HG02610 (cell line): ENCODE measurements around the gene CPD.
"Not testable (repeated sequence)": the region's sequence is repeated elsewhere in the genome, so short reads cannot be mapped to it uniquely, and the experiment has no call there.

Source experiments
- ATAC-seq: cut with Tn5 transposase; IDR thresholded peaks from one replicate; pipeline ENCODE4 v1.9.1; 2021; ENCODE audit warnings: mild to moderate bottlenecking, moderate library complexity; ENCODE audit not compliant: unreplicated experiment

CPD gene

DNA sequence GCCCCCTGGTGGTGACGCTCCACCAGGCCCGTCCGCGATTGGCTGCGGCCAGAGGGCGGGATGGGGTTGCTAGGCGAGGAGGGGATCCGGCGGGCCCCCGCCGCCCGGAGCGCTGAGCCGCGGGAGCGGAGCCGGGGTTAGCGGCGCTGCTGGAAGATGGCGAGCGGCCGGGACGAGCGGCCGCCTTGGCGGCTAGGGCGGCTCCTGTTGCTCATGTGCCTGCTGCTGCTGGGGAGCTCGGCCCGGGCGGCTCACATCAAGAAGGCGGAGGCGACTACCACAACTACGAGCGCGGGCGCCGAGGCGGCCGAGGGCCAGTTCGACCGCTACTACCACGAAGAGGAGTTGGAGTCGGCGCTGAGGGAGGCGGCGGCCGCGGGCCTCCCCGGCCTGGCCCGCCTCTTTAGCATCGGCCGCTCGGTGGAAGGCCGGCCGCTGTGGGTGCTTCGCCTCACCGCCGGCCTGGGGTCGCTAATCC lies at the start of gene CPD:
Gene CPD, plus strand, starts transcription at position 103 of the 478 bp plus-strand sequence. Its CDS starts 54 bp downstream, at position 157.
- ATAC-seq = peak; percentile 88

DNA sequence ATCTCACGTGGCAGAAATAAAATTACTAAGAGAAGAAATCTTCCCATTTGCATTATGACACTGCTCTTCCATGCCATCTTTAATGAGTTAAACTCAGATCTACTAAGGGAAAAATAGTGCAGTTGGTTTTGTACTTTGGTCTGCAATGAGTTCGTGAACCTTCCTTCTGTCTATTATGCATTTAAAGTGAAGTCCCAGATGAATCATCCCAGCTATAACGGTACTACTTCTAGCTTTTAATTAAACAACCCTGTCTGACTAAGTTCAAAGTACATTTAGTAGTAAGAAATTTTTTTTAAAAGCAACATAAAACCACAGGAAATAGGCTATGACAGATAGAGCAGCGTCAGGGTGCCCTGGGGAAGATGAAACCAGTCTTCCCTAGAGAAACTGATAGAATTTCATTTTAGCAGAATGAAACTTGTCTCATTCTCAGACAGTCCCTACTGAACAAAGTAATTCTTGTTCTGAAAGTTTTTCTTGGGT lies 46.6 kb upstream of the CPD start:
- peak; percentile 66 for ATAC-seq

DNA sequence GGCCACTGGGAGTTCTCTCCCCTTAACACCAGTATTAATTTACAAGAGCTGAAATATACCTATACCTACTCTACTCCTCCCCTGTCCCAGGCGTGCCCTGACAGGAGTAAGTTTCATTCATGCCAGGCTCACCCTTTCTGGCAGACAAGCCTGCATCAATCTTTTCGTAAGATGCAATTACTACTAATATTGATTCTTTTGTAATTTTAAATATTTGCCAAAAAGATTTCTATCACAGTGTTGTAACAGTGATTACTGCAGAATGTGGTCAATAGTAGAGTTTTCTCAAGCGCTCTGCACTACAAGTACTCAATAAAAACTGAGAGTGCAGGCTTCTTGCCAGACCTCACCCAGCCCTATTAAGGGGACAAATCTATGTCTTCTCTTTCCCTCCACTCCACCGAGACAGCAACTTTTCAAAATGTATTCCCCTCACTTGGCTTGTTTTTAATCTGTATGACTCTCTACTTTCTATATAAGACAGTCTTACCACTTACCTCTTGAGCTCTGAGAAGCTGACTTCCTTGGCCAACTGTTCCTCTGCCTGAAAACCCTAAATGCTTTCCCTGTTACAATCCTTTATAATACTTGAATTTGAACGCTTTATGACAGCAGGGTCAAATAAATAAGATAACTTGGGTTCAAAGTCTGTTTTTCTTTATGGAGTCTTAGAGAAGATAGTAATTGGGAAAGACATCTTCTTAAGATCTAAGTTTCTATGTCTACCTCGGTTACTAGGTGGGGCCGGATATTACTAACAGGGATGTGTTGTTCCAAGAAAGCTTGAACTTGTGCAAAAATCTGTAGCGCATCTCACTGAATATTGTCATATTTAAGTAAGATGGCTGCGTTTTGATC lies 45.0 kb upstream of the CPD start, which contains the start of gene TMIGD1:
Gene TMIGD1, minus strand, starts transcription at position 555 of the 858 bp plus-strand sequence. CDS start 1,924 bp downstream, outside the sequence.
- ATAC-seq = no peak

DNA sequence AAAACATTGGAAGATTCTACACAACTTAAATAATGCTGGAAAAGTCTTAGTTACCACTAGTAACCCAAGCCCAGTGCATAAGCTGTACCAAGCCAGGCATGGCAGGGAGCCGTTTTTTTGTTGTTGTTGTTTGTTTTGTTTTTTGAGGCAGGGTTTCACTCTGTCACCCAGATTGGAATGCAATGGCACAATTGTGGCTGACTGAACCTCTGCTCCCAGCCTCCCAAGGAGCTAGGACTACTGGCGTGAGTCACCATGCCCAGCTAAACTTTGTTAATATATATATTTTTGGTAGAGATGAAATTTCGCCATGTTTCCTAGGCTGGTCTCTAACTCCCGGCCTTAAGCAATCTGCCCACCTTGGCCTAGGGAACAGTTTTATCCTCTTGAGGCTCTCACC lies 44.3 kb upstream of the CPD start:
- ATAC-seq = no peak

DNA sequence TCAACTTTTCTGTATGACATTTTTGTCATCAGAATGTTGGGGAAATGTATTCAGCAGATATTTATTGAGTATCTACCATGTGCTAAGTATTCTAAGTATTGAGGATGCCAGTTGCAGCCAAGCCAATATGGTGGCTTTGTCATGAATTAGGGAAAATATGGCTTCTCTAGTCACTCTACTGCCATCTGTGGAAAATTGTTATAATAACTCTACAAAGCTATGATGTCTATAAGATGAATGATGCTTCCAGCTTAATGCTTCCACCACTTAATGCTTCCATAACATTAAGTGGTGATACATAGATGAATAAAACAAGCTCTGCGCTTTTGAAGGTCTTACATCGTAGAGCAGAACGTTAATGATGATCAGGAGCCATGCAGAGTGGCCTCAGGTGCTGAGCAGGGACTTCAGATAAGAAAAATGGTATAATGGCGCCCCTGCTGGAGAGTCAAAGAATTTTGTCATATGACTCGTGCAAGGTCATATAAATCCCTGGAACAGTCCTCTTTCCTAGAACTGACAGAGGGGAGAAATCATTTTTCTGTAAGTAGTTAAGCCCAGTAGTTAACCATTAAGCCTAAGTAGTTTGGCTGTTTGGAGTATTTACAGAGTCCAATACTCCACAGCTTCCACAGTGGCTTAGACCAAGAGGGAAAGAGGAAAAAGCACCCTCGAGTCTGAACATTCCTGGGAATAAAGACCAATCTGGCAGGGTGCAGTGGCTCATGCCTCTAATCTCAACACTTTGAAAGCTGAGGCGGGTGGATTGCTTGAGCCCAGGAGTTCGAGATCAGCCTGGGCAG lies 42.2 kb upstream of the CPD start:
- ATAC-seq = no peak

DNA sequence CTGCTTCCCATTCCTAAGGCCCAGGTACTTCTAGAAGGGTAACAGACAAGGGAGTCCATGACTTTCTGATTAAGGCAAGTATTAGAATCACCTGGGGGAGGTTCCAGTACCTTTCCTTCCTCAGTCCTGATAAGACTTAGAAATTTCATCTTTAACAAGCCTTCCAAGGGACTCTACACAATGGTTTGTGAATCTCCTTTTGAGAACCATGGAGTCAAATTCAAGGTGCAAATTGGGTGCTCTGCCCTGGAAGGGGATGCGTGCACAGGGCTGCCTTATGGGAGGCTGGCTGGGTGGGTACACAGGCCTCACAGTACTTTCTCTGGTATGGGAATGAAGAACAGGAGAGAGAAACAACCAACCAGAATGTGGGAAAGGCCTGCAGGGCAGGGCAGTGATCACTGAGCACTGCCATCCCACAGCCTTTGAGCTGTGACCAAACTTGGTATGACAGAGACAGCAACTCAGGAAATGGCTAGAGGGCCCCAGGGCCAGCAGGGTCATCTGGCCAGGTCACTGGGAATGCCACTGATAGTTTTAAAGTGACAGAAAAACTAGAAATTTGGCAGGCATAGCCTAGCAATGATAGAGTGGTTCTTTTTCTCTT lies 41.2 kb upstream of the CPD start:
- no peak for ATAC-seq

DNA sequence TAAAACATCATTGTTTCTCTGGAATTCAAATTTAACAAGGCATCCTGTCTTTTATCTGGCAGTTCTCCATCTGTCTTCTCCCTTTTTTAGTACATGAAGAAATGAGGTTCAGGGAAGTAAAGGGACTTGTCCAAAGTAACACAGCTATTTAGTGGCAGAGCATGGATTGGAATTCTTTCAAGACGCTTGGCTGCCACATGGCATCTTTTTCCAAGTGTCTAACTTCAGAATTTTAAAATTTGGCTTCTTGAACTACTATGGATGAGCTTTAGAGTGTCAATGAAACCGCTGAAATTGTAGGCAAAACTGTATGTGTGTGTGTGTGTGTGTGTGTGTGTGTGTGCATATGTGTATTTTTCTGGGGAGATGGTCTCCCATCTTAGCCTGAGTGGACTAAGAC lies 39.6 kb upstream of the CPD start:
- no peak for ATAC-seq

DNA sequence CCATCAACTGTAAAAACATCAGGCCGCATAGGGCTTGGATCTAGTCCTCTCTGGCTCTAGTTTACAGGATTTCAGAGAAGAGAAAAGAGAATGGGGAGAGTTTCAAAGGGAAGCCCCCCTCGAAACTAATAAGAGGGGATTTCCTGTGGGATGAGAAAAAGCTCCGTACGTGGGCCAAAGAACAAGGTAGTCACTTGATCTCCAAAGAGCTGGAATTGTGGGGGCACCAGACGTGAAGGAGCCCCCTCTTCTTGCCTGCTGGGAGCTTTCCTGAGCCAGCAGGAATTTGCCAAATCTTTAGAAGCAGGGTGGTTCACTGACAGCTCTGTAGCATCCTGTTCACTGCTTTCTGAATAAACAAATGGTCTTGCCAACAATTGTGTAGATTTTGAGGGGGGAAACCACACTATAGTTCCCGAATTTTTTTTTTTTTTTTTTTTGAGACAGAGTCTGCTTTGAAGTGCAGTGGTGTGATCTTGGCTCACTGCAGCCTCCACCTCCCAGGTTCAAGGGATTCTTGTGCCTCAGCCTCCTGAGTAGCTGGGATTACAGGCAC lies 37.8 kb upstream of the CPD start:
- no peak for ATAC-seq

DNA sequence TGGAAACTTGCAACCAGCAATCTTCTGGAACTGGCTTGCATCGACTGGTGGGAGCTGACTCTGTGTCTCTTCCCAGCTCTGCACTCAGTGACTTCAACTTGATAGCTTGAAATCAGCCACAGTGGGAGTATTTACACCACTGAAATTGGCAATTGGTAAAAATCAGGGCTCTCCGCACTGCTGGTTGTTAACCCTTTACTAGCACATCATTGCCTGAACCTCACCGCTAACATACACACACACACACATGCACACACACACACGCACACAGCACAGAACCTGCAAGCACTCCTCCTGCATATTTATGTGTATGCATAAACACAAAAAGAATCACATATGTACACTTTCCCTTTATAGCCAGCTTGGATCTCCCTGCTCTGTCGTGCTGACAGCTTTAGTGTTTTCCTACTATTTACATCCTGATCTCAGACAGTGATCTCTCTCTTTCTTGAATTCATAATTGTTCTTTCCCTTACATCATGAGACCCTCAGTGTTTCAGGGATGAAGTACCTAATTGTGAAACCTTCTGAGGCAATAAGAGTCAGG lies 37.0 kb upstream of the CPD start:
- no peak for ATAC-seq

DNA sequence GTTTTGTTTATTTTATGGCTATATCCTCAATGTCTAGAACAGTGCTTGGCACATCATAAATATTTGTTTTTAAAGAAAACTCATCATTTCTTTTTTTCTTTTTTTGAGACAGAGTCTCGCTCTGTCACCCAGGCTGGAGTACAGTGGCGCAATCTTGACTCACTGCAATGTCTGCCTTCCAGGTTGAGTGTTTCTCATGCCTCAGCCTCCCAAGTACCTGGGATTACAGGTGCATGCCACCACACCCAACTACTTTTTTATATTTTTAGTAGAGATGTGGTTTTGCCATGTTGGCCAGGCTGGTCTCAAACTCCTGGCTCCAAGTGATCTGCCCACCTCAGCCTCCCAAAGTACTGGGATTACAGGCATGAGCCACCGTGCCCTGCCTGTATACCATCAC lies 35.5 kb upstream of the CPD start:
- ATAC-seq = not testable (repeated sequence)

DNA sequence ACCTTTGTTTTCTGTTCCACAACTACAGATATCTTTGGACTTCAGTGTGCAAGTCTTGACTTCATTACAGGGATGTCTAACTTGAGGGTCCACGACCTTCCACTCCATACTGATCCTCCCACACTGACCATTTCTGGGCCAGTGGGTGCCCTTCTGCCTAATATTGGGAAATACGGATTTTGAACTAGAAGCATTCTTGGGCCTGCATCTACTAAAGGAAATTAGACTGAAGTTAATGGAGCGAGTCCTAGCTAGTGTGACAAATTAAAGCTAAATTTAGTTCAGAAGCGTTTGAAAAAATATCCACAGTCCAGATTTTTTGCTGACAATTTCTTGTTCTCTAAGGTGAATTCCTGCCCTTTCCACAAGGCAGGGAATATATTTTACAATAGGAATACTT lies 34.9 kb upstream of the CPD start:
- ATAC-seq = no peak

DNA sequence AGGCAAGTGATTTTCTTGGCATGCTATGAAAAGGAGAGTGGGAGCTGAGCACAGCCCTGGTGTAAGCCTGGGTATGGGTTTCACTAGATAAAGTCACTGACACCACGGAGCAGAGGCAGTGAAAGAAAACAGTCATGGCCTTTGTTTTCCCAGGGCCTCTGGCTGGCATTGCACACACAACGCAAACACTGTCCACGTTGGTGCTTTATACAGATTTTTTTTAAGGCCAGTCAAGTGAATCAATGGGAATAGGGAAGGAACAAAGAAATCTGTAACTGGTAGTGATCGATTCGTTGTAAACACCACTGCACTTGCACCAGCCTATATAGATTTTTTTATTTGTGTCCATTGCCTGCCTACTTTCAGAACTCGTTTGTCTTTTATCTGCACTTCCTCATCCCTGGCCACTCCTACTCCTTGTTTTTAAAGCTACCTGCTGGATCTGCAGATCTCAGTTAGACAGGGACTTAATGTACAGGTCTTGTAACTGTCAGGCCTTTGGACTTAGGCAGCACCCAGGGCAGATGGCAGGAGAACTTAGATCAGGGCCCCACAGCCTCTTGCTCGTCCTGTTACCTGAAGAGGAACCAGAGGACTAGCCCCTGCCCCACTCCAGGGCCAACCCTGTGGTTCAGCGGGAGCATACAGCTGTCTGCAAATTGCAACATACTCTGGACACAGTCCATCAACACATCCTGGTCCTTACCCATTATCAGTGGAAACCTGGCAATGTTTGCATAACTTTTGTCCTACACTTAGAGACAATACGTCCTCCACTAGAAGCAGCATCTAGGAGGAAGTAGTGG lies 34.2 kb upstream of the CPD start:
- no peak for ATAC-seq

DNA sequence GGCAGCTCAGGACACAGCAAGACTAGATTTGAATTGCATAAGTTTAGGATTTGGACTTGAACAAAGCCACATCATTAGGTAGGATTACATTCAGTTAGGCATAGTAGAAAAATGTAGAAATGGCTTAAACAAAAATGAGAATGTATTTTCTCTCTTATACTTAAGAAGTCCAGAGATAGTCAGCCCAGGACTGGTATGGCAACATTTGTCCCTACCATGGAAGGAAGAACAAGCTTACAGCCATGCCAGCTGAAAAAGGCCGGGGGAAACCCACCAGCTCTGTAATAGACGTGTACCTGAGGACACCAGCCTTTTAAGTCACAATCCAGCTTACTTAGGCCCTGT lies 33.7 kb upstream of the CPD start:
- ATAC-seq = no peak

DNA sequence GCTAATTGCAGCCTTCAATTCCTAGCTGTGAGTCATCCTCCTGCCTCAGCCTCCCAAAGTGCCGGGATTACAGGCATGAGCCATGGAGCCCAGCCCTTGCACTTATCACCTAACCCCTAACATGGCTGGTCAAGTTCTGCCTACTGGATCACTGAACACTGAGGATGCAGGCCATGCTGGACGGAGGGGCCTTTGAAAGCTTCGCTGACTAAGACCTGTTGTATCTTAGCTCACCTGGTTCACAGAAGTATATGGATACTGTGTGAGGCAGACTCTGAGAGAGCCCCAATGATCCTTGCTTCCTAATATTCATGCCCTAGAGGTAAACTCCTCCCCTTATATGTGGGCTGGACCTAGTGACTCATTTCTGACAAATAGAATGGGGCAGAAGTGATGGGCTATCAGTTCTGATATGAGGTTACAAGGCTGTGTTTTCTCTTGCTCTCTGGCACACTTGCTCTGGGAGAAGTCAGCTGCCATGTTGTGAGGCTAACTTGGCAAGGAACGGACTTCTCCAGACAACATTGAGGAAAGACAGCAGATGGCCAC lies 33.1 kb upstream of the CPD start:
- peak; percentile 65 for ATAC-seq

DNA sequence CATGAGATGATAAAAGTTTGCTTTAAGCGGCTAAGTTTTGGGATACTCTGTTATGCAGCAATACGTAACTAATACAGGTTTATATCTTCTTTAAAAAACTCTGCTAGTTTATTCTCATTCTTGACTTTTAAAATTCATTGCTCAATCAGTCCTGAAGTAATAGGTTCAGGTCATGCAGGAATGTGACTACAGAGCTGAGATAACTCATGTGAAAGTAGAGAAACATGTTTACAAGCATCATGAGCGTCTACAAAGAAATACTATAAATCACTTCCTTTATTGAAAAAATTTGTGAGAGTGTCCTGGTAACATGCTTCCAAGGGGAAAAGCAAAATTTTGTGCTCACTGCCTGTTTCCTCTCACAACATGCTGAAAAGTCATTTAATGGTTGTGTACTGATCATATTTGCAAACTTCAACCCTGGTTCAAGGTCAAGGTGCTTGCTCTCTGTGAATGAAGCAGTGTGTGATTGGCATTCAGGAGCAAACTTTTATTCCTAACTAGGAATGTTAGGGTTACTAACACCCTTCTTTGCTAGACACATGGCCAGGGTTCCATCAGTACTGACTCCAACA lies 32.4 kb upstream of the CPD start:
- no peak for ATAC-seq

DNA sequence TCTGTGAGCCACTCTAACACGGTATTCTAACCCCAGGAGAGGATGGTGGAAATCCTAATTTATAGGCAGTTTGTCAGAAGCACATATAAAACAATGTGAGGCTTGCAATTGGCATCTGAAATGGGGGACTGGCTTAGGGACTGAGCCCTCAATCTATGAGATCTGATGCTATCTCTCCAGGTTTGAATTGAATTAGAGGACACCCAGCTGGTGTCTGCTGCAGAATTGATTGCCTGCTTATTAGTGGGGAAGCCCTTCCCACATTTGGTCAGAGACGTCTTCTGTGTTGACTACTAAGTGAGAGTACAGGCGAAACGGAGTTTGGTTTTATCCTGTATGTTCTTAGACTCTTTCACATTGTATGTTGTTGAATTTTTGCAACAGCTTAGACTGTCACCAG lies 31.2 kb upstream of the CPD start:
- ATAC-seq = no peak

DNA sequence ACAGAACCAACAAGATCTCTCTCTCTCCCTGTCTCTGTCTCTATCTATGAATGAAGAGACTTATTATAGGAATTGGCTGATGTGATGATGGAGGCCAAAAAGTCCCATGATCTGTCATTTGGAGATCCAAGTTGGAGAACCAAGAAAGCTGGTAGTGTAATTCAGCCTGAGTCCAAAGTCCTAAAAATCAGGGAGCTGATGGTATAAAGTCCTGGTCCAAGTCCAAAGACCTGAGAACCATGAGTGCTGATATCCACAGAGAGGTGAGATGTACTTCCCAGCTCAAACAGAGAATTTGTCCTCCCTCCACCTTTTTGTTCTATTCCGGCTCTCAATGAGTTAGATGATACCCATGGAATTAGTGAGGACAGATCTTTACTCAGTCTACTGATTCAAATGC lies 29.5 kb upstream of the CPD start:
- no peak for ATAC-seq

DNA sequence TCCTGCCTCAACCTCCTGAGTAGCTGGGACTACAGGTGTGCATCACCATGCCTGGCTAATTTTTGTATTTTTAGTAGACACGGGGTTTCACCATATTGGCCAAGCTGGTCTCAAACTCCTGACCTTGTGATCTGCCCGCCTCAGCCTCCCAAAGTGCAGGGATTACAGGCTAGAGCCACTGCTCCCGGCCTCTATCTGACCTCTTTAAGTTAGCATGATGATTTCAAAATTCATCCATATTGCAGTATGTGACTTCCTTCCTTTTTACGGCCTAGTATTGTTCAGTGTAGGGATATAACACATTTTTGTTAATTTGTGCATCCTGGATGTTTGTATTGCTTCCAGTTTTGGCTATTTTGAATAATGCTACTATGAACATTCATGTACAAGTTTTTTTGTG lies 27.5 kb upstream of the CPD start:
- not testable (repeated sequence) for ATAC-seq

DNA sequence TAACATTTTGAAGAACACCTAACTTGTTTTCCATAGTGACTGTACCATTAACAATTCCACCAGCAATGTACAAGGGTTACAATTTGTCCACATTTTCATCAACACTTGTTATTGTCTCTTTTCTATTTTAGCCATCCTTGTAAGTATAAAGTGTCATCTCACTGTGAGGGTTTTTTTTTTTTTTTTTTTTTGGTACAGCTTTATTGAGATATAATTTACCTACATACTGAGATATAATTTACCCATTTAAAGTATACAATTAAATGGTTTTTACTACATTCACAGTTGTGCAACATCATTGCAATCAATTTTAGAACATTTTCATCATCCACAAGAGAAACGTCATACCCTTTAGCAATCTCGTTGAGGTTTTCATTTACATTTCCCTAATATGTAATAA lies 27.0 kb upstream of the CPD start:
- no peak for ATAC-seq
